PC-3 (cell line): ENCODE results near the gene NAGS.

Experiments used
- CTCF ChIP-seq: fragments of 300-600 bp; sonication (generic); conservative IDR thresholded peaks from 2 replicates; pipeline ENCODE4 v1.5.1; 2017; ENCODE audit warnings: antibody characterized with exemption, low read depth, mild to moderate bottlenecking, low read length
- EZH2 ChIP-seq: fragments of 300-600 bp; sonication (generic); IDR thresholded peaks from one replicate; pipeline ENCODE4 v1.6.1; 2017; ENCODE audit warnings: antibody characterized with exemption, mild to moderate bottlenecking, low read length; ENCODE audit not compliant: unreplicated experiment
- EZH2phosphoT487 ChIP-seq: fragments of 300-600 bp; sonication (generic); IDR thresholded peaks from 2 replicates; pipeline ENCODE4 v1.6.1; 2018; ENCODE audit warnings: mild to moderate bottlenecking, antibody characterized with exemption, low read length, borderline replicate concordance

GRCh38 chr17:43976963-43977837 lies 27.2 kb upstream of the NAGS start:
- TF ChIP-seq CTCF (no peak), EZH2phosphoT487 (no peak), EZH2 (no peak)
